ENCODE measurements around the gene VAT1L.

The VAT1L gene

DNA sequence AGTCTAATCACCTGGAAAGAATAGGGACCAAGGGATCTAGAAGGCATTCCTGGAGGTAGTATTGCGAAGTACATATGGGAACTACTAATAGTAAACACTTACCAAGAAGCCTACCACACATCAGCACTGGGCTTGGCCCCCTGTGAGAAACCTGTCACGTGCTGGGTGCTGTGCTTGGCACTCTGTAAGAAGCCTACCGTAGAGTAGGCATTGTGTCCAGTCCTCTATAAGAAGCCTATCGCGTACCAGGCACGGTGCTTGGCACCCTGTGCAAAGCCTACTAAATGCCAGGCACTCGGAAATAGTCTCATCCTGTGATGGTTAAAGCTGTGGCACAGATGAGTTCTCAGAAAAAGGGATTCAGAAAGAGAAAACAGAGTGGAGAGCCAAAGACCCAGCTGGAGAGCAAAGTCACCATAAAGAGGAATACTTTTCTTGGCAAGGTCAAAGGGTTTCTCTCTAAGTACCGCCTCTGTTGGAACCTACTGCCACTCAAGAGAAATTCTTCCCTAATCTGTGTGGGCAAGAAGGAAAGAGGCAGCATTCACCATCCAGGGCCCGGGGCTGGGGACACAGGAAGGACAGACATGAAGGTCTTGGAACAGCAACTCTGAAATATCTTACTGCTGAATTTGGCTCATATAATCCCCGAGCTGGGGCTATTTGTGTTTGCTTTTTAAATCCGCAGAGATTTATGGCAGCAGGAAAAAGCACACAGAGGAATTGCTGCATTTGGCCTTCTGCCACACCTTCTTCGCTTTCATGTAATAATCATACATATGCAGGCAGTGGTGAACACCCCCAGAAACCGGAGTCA is 81.8 kb downstream of the VAT1L start:
- no peak for DNase-seq (ENCODE audit: low spot score)

DNA sequence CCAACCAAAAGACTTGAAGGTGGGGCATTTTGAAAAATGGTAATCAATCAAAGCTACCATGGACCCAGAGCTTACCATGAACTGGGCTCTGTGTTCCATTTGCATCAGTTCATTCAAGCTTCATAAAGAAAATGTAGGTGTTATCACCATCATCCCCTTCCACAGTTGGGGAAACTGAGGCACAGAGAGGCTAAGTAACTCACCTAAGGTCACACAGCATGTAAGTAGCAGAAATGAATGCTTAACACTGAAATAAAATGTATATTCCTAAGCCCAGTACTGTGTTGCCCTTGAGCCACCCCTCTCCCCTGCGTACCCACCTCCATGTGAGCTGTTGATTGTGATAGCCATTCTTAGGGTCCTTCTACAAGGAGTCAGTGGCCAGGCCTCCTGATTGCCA is 83.6 kb downstream of the VAT1L start:
- DNase-seq (ENCODE audit: low spot score): no peak

DNA sequence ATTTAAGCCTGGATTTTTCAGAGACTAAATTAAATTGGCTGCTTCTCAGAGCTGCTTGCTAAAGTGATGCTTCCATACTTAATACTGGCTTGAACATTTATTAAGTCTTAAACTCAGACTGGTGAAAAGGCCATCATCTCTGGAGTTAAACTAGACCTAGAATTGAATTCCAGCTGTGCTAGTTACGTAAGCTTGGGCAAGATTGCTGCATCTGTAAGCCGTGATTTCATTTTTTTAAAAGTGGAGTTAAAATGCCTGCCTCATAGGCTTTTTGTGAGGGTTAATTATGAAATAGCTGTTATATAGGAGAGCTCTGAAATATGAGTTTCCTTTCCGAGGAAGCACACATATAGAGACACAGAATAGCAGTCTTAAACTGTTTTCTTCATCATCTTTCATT is 84.7 kb downstream of the VAT1L start:
- DNase-seq (ENCODE audit: low spot score): no peak

DNA sequence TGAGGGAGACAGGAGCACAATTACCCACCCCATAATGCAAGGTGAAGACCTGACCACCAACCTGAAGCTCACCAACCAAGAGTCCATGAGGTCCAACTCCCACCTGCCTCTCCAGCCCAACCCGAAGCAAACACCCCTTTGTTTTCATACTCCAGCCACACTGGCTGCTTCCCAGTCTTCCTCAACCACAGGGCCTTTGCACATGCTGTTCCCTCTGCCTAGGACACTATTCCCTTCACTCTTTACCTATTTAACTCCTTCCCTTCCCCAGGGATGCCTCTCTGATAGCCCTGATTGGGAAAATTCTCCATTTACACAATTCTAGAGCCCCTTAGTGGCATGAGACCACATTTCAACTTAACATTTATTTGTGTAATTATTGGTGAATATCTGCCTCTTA is 86.0 kb downstream of the VAT1L start:
- no peak for DNase-seq (ENCODE audit: low spot score)

DNA sequence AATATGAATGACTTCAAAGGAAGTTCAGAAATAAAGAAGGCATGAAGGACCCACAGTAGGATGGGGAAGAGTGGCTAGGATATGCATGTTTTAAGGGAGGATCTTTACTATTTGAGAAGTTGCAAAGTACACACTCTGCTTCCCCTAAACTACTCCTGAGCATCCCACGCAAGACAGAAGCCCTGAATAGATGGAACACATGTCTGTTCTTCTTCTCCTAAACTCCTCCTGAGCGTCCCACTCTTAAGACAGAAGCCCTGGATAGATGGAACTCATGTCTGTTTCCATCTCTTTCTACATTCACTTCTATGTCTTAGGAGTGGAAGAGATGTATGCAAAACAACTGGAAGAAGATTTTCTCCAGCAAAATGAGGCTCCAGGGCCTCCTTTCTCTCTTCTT is 88.4 kb downstream of the VAT1L start:
- DNase-seq (ENCODE audit: low spot score): no peak

DNA sequence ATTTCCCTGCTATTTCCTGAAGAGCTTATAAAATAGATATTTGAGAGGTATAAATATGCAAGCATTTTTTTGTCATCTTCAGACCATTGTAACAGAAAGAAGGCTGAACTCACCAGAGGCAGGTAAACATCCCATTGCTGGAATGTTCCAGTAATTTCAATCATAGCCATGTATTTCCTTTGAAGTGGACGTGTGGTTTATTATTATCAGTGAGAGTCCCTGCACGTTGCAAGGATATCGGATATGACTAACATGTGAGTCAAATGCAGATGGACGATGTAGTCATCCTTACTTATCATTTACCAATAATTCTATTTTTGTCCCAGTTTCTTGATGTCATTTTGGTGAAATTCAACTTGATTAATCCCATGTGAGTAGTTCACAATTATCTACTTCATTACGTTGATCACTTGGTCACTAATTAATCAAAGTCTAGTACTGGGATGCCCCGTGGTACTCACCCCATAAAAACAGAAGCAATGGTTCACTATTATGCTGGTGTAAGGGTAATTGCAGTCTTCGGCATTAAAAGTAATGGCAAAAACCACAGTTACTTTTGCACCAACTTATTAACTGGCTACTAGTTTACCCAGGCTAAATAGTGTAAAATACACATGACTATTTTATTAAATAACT is 89.5 kb downstream of the VAT1L start:
- DNase-seq (ENCODE audit: low spot score): no peak

DNA sequence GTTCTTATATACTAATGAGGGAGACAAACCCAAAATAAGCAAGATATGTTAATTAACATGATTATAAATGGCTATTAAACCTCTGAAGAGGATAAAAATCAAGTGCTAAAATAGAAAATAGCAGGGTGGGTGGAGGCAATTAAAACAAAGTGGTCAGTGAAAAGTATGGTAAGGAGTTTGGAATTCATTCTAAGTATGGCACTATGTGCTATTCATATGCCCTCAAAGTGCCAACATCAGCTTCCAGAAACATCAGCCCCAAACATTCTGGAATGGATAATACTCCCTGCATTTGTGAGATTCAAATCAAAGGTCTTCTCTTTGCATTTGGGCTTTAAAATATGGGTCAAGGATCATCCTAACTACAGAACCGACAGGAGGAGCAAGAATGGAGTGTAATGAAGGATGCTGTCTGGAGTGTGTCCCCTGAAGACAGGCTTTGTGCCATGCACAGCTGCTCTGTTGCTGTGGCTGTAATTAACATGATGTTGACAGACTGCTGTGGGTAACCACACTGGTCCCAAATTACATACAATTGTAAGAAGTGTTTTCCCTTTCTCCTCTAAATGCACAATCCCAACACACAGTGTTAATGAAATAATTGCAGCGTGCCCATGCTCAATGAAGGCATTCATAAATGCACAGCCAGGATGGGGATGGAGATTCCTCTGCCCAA is 93.1 kb downstream of the VAT1L start:
- DNase-seq (ENCODE audit: low spot score): no peak

DNA sequence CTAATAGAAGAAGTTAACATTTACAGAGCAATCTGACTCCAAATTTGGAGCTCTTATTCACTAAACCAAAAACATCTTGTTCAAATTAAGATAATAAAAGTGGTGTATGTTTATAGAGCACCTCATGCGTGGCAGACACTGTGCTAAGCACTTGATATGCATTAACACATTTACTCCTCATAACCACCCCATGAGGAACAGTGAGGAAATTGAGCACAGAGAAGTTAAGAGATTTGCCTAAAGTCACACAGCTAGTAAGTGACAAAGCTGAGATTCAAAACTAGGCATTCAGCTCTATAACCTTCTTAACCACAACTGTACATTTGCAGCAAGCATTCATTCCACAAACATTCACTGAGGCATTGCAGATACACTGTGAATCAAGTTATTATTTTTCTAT is 94.0 kb downstream of the VAT1L start:
- no peak for DNase-seq (ENCODE audit: low spot score)

DNA sequence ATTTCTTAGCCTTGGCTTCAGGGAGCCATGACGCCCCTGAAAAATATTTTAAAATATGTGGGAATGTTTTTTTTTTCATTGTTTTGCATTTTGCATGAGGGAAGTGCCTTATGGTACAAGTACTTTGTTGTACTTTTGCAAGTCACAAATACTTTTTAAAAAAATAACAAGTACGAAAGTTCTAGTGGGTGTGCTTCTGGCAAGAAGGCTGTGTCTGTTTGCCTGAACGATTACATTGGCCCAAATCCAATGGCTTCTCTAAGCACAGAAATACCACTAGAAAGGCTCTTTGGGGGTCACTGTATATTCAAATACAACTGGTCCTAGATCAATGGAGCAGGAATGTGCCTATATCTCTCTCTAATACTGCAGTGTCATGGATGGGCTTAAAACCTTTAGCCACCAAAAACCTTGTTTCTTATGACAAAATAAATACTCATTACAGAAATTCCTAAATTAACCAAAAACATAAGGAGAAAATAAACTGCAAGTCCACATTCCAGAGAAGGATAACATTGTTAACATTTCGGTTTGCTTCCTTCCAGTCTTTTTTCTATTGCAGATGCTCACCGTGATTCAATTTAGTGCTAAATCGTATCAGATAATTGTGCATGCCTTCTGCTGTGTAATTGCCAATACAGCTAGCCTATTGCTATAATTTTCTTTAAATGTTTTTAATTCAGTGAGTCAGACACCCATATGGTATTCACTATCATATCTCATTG is 97.4 kb downstream of the VAT1L start:
- DNase-seq (ENCODE audit: low spot score): no peak

DNA sequence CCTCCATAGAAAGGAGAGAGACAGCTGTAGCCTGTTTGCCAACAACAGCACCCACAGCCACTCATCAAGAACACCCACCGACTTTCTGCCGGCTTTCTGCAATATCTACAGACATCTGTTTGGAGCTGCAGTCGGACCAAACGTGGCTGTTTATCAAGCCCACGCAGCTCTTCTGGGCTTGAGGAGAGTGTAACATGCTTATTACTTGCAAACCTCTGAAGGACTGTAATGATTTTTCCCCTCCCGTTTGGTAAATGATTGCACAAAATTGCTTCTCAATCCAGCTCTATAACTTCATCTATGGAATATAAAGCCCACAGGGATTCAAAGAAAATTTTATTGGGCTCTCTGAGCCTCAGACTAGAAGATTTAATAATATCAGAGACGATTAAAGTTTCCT is 100.5 kb downstream of the VAT1L start:
- no peak for DNase-seq (ENCODE audit: low spot score)

DNA sequence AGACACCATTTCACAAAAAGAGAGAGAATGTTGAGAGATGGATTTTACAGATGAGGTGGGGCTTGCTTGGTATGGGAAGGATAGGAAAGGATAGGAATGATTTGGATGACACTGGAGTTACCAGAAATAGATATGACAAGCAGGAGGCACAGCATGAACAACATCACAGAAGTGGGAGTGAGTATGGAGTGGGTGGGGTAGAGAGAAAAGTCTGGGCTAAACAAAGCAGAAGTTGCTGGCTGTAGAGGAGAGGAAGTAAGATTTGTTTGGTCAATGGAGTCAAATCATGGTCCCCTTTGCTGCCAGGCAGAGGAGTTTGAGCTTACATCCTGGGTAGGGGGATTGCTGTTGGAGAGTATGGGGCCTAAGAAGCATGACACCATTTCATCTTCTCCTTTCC is 101.7 kb downstream of the VAT1L start:
- DNase-seq (ENCODE audit: low spot score): no peak

DNA sequence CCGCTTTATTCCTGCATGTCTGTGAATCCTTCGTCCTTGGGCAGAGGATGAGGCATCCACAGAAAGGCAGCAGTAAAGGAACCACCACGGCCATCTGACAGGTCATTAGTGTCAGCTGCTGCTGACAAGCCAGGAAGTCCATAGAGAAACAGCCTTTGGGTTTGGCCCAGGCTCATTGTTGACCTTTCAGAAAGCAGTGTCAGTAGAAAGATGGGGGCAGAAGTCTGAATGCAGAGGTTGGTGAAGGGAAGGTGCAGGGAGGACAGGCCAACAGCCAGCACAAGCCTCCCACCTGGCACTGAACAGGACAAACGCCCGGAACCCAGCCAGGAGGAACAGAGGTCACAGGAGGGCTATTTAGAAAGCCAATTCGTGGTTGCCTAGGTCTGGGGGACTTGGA is 105.8 kb downstream of the VAT1L start:
- no peak for DNase-seq (ENCODE audit: low spot score)

DNA sequence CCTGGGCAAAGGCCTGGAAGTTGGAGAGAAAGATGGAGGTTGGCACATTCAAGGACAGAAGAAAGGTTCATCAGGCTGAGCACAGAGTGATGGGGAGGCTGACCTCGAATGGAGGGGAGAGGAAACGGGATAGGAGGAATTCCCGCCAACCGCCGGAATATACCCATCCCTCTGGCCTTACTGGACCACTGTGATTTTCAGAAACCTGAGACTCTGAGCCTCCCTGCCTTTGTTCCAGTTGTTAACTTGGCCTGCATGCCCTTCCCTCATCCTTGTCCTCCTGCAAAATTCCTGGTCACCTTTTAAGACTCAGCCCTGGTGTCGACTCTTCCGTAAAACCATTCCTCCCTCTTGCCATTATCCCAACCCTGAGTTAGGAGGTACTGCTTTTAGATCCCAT is 107.6 kb downstream of the VAT1L start:
- DNase-seq (ENCODE audit: low spot score): no peak

DNA sequence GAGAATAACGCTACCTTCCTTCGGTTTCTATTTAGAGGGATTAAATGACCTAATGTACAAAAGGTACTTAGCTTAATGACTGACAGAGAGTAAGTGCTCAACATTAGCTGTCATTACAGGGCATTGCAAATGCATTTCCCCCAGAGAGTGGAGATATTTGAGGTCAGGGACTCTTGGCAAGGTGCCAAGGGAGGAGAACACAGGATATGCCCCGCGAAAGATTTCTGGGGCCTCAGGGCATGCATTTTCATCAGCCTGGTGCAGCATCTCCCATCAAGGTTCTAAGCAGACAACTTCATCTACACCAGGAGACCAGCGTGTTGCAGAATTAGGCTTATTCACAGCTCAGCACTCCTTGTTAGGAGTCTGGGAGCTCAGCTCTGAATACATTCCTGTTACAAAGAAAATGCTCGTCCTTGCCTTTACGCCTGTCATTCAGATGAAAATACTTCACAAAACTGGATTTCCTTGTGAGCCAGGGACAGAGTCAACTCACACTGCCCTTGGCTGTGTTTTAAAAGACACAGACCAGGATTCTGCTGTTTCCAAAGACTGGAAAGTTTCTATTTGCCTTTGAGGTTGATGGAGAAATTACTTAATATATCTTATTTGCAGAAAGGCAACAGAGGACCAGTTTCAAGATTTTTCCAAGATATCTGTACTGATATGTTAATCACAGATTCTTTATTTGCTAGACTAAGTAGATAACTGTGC is 108.2 kb downstream of the VAT1L start:
- DNase-seq (ENCODE audit: low spot score): no peak

DNA sequence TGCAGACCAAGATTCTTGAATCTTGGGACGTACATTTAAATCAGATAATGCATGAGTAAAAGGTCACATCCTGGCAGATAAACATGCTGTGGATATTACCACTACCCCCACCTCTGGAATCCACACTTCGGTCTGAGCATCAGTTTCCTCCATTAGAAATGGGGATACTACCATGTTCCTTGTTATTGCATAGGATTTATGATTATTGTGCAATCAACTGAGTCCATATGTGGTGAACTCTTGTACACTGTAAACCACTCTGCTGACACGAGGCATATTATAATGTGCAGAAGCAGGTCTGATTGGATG is 108.7 kb downstream of the VAT1L start:
- no peak for DNase-seq (ENCODE audit: low spot score)

DNA sequence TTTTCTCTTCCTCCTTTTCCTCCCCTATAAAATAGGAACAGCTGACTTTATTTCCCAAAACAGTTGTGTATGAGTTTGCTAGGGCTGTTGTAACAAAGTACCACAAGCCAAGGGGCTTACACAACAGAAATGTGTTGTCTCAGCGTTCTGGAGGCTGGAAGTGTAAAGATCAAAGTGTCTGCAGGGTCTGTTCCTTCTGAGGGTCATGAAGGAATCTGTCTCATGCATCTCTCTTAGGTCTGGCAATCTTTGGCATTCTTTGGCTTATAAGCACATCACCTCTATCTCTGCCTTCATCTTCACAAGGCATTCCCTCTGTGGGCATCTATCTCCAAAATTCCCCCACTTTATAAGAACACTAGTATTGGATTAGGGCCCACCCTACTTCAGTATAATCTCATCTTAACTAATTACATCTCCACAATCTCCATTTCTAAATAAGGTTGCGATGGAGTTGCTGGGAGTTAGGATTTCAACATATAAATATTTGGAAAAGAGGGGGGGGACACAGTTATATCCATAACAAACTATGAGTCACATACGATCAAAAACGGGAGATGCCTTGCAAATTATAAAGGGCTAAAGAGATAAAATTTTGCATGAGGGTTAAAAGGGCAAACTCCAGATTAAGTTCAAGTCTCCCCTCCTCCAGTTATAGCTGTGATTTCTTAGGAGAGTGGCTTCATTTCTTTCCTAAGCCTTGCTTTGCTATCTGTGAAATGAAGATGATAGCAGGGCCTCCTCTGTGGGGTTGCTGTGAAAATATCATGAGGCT is 109.7 kb downstream of the VAT1L start:
- no peak for DNase-seq (ENCODE audit: low spot score)

DNA sequence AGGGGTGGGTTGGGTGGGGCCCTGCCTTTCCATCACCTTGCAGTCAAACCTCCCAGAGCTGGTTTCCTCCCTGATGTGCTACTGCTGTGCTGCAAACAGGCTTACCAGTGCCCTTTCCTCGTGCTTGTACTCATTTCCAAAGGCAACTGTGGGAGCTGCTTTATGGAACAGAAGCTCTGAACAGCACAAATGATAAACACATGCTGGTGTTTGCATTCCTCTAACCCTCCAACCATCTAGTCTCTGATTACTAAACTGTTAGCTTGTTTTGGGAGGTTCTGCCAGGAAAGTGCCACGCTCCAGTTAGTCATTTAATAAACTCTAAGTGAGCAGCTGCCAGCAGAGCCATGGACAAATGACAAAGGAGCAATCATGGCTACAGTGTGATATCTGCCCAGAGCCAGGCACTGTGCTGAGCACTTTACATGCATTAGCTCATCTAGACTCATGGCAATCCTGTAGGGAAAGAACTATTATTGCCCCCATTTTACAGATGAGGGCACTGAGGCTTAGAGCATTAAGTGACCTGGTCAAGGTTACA is 110.4 kb downstream of the VAT1L start:
- no peak for DNase-seq (ENCODE audit: low spot score)

DNA sequence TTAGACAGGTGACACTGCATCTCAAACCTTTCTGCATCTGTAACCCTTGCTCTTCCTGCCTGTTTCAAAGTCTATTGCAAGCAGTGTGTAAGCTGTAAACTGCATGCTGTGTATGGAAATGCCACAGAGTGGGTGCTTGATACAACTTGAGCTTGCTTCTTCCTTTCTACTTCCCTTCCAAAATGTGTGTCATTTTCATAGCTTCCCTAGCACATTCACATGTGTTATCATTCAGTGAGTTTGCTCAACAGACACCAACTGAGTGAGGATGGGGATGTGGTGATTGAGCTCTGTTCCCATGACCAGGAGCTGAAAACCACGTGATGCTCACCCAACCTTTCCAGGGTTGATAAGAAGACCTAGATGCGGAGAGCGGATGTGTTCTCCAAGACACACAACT is 111.1 kb downstream of the VAT1L start:
- DNase-seq (ENCODE audit: low spot score): no peak

DNA sequence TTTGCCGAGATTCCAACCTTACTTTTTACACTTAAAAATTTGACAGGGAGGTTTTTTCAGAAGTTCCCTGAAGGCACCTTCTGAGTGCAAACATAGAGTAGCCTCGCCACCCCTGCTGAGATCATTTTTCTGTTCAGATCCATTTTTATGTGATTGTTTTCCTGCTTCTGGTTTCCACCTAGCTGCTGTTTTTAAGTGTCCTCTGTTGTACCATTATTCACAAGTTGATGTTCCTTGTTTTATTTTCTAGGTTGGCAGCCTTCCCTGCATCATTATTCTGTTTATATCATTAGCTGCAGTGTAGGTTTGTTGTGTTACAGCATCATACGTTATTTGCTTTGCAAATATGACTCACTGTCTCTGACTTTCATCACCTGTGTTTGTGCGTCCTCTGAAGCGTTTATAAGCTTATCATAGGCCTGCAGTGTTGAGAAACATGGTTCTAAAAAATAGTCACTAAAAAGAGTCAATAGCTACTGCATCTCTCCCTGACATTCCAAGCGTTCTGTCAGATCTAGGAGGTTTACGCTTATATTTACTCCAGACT is 117.1 kb downstream of the VAT1L start:
- no peak for DNase-seq (ENCODE audit: low spot score)

DNA sequence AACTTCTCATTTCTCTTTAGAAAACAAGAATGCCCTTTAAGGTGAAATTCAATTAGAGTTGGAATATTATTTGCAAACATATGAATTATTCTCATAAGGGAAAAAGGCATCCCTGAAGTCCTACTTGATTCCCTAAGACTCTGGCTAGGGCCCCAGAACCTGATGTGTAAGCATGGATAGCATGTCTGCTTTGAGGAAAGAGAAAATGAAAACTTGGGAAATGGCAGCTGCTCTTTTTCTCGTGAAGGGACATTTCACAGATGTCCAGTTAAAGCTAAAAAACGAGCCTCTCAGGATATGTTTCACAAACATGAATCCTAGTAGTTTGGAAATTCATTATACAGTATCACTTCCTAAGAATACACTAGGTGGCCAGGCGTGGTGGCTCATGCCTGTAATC is 121.7 kb downstream of the VAT1L start:
- DNase-seq (ENCODE audit: low spot score): no peak

DNA sequence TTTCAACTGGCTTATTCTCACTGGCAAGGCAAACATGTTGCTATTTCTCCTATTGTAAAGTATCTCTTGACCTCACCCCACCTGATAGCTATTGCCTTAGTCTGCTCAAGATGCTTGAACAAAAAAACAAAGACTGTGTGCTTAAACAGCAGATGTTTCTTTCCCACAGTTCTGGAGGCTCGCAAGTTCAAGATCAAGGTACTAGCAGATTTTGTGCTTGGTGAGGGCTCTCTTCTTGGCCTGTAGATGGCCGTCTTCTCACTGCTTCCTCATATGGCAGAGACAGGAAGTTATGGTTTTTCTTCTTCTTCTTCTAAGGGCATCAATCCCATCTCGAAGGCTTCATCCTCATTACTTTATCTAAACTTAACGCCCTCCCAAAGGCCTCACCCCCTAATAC is 124.3 kb downstream of the VAT1L start:
- DNase-seq (ENCODE audit: low spot score): no peak
